DMS53 (cell line): ENCODE measurements around the gene OR2J3.
A peak's percentile ranks its signal among the peaks of the same experiment; 100 is the strongest.
"Not testable (repeated sequence)": the region's sequence is repeated elsewhere in the genome, so short reads cannot be mapped to it uniquely, and the experiment has no call there.

Experiments used
- DNase-seq: peaks from one replicate; lab custom pipeline; 2025; lab: John Stamatoyannopoulos, UW

The OR2J3 gene

DNA sequence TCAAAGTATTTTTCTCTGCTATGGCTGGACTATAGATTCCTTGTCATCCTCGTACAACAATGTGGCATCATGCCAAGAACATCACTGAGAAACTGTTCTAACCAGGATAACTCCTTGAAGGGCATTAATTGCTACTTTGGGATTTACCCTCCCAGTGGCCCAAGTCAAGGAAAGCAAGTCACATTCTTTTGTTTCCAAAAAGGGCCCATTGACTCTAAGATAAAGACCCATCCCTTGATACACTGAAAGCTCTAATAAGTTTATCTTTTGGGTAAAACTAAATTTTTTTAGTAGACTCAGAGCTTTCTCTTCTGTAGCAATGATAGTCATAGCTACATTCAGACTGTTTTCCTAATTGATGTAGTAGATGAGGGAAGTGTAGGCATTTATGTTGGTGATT is at the start of gene OR2J3:
Gene OR2J3, plus strand, starts transcription at position 301 of the 400 bp plus-strand sequence. CDS start 3,833 bp downstream, outside the sequence.
- no peak for DNase-seq

DNA sequence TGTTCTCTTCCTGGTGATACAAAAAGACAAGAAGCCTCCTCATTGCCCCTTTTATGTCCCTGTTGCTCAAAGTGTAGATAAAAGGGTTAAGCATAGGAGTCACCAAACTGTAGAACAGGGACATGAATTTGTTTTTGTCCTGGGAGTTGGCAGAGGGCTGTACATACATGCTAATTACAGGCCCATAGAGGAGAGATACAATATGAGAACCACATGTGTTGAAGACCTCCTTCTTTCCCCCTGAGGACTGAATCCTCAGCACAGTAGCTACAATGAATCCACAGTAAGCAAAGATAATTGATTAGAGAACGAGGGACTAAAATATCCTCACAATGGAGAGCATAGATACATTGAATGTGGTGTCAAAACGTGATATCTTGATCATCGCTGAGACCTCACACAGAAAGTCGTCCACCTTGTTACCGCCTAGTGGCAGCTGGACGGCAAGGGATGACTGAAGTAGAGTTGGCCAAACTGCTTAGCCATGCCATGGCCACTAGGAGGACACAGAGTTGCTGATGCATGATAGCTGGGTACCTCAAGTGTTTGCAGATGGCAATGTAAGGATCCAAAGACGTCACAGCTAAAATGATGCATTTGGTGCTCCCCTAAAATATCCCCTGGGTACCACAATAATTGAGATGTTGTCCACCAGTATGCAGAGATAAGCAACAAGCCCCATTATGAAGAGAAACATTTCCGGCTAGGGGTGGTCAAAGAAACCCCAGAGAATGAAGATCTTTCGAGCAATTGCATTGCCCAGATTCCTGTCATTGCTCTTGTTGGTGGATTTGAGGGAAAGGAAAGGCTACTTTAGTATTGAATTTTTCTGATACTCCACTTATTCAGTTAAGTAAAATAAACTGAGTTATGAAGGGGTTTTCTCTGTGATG is 35.8 kb upstream of the OR2J3 start:
- peak; percentile 81 for DNase-seq

DNA sequence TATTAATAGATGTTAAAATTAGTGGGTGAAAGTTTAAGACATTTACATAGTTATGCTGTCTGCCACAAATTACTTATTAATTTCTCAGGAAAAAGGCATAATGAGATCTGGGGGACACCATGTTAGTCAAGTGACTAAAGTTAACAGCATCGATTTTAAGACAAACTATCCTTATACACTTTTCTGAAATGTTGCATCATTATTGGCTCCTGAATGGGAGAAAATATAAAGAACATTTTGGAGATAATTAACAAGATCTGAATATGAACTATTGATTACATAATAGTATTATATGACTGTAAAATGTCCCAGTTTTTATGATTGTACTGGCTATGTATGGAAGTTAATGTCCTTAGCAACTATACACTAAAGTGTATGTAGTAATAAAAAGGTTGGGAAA is 28.7 kb upstream of the OR2J3 start:
- DNase-seq = no peak

DNA sequence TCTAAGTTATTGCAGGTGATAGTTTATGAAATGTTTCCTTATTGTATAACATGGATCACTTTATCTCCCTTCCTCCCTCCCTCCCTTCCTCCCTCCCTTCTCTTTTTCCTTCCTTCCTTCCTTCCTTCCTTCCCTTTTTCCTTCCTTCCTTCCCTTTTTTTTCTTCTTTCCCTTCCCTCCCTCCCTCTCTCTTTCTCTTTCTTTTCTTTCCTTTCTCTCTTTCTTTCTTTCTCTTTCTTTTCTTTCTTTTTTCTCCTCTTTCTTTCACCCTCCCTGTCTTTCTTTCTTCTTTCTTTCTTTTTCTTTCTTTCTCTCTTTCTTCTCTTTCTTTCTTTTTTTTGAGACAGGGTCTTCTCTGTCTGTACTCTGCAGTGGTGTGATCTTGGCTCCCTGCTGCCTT is 26.5 kb upstream of the OR2J3 start:
- DNase-seq = no peak

DNA sequence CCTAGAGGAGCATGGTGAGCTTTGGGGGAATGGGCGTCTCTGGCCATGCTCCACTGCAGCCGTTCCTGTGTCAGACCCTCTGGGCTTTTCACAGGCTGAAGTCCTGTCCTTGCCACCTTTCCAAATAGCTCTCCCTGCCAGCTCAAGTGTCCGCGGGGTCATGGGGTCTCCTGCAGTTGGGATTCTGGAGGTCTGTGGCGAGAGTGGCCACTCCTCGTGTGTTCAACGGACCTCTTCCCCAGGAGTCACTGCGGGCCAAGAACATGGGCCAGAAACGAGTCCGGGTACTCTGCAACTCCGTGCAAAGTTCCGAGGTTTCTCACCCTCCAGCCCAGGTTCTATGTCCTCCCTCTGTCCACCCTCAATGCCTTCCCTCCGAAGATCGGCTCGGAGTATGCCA is 25.4 kb upstream of the OR2J3 start:
- no peak for DNase-seq

DNA sequence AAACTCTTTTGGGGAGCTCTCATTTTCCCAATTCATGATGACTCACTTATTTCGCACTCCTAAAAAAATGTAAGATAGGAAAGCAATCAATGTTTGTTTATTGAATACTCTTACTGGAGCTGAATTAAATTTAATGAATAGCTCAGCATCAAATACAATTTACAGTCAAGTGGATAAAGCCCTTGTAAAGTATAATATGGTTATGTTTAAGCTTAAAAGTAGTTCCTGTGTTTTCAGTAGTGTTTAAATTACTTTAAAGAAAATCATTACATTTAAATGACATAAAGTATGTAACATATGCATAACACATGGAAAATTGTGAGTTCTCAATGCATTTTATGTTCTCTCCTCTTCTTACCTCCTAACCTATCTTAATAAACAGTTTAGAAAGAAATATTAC is 20.6 kb upstream of the OR2J3 start, which contains the start of gene OR2B3:
Gene OR2B3, minus strand, starts transcription at position 101 of the 400 bp plus-strand sequence. Its CDS starts 65 bp downstream, at position 36.
- no peak for DNase-seq

DNA sequence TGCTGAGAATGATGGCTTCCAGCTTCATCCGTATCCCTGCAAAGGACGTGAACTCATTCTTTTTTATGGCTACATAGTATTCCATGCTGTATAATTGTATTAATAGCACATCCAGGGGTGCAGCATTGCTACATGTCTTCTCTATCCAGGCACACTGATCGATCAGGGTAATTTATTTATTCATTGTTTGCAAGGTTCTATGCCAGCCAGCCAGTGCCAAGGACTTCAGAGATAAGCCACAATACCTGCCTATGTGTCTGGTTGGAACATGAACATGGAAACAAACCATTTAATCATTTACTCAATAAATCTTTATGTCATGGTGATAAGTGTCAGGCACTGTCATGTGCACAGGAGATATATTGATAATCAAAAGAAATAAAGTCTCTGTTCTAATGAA is 14.9 kb upstream of the OR2J3 start:
- DNase-seq = no peak

DNA sequence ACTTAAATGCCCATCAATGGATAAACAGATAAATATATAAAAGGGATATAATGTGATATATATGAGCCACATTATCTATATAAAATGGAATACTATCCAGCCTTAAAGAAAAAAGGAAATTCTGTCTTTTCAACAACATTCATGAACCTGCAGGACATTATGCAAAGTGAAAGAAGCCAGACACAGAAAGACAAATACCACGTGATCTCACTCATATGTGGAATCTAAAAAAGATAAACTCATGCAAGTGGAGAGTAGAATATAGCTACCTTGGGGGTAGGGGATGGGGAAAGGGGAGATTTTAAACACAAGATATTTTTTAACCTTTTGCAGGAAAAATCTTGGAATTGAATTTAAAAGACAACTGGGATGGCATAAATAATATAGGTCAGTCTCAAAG is 10.1 kb upstream of the OR2J3 start:
- DNase-seq = no peak

DNA sequence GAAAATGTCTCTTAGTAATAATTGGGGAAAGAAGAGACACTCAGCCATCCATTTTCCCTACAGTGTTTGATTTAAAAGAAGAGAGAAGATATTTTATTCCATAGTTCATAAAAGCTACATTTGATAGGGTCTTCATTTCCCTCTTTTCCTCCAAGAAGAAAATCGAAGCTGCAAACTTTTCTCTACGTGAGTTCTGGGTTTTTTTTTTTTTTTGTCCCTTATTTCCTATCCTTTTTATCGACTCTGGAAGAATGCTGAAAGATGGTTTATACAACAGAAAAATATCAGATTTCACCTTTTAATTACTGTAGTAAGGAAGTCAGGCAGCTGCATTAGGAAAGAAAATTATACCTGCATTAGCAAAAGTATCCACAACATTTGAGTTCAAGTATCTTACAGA is 8.7 kb upstream of the OR2J3 start, which contains the start of gene OR2J1:
Gene OR2J1, plus strand, starts transcription at position 301 of the 400 bp plus-strand sequence. CDS start 1,453 bp downstream, outside the sequence.
- no peak for DNase-seq

DNA sequence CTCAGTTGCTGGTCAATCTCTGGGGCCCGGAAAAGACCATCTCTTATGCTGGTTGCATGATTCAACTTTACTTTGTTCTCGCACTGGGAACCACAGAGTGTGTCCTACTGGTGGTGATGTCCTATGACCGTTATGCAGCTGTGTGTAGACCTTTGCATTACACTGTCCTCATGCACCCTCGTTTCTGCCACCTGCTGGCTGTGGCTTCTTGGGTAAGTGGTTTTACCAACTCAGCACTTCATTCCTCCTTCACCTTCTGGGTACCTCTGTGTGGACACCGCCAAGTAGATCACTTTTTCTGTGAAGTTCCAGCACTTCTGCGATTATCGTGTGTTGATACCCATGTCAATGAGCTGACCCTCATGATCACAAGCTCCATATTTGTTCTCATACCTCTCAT is 4.3 kb downstream of the OR2J3 start:
- peak; percentile 8 for DNase-seq

DNA sequence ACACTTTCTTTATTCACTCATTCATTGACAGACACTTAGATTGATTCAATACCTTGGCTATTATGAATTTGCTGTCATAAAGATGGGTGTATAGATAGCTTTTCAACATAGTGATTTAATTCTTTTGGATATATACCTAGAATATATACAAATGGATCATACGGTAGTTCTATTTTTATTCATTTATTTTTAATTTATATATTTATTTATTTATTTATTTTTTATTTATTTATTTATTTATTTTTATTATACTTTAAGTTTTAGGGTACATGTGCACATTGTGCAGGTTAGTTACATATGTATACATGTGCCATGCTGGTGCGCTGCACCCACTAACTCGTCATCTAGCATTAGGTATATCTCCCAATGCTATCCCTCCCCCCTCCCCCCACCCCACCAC is 7.1 kb downstream of the OR2J3 start:
- not testable (repeated sequence) for DNase-seq

DNA sequence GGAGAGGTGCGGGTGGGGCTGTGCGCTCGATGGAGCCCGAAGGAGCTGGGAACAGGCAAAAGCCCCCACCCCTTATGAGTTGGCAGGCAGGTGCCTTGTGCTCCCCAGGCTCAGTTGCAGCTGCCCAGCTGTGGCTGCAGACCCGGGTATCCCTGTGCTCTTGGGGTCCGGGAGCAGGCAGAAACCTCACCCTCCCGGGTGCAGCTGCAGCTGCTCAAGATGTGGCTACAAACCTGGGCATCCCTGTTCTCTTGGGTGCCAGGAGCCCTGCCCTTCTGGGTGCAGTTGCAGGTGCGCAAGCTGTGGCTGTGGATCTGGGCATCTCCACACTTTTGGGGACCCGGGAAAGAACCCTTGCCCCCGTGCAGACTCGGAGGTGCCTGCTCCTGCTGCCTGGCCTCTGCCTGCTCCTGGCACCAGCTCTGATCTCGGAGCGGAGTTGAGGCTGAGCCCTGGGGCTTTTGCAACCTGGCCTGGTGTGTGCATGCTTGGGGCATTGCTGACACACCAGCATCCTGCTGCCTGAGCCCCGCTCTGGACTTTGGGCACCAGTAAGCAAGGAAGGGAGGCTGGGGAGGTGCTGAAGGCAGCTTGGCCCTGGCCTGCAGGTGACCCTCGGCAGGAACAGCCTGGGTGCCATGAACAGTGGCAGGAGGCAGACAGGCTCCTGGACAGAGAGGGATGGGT is 21.6 kb downstream of the OR2J3 start:
- no peak for DNase-seq

DNA sequence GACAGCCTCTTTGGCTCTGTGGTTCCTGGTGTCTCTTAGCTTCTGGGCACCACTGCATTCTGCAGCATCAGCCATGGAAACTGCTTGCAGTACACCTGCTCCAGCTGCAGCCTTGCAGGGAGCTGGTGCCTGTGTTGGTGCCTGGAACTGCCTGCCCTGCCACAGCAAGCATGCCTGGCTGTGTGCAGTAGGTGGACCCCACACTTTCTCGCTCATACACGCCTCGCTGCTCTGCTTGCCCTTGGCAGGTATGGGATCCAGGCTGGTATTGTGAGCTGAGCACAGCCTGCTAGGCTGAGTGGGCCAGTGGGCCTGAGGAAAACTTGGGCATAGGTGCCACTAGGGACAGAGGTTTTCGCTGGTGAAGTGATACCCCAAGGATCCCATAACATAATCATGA is 22.8 kb downstream of the OR2J3 start:
- no peak for DNase-seq

DNA sequence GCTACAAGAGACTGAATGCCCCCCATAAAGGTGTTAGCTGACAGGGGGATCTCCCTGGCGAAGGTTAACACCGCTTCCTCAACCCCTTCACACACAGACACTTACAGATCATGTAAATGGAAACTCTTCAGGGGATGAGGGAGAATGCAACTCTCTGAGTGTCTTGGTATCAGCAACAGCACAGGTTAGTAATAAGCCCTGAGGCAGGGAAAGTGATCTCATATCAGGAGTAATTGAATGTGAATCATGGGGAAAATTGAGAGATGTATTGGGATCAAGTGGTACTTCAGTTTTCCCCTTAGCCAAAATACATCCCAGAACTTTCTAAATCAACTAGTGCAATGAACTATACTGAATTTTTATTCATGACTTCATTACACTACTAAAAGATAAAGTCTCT is 23.8 kb downstream of the OR2J3 start:
- no peak for DNase-seq

DNA sequence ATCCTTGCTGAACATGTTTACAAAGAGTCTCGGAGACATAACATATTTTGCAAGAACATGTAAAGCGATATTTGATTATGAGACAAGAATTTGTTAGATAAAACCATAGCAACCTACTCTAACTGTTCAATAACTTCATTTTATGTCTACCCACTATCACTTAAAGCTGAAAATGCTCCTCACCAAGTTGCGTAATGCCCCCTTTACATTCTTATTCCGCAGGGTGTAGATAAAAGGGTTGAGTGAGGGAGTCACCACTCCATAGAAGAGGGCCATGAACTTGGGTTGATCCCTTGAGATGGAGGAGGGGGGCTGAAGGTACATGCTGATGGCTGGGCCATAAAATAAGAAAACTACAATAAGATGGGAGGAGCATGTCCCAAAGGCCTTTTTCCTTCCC is 29.9 kb downstream of the OR2J3 start:
- DNase-seq = no peak

DNA sequence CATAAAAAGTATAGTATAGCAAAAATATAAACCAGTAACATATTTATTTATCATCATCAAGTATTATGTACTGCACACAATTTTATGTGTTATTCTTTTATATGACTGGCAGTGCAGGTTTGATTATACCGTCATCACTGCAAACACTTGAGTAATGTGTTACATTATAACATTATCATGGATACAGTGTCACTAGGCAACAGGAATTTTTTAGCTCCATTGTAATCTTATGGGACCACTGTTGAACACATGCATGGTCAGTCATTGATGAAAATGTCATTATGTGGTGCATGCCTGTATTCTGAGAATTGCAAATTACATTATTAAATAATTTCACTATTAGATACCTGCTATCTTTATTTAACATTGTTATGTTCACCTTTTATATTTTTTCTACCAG is 33.7 kb downstream of the OR2J3 start:
- peak; percentile 6 for DNase-seq

DNA sequence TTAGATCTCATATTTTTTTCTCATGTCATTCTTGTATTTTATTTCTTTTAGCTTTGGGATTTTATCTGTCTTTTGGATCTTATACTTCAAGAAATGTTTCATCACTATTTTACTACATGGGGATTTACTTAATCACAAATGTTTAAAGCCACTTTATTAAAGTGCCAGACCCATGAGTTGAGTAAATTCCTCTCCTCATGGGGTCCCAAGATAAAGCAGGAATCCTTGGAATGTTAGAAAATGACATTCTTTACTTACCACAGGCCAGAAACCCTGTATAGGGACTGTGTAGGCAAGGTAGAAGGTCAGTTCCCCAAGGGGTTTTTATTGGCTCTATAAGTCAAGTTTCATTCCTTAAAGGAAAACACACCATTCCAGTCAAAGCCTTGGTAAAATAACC is 34.5 kb downstream of the OR2J3 start:
- no peak for DNase-seq

DNA sequence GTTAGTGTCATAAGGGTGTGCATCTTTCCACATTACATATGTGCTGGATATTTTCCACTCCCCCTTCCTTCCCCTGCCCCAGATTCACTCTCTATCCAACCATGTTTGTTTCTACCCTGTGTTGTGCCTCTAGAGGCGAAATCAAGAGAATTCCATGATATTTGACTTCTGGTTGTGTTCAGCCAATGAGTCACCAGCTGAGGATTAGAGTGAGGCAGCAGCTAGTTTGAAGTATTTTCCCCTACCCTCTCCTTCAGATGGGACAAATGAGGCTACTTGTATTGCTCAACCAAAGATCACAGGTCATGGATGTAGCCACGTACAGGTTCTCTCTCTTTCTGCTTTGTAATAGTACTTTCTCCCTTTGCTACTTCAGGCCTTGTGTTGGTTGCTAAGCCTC is 38.3 kb downstream of the OR2J3 start:
- DNase-seq = no peak

DNA sequence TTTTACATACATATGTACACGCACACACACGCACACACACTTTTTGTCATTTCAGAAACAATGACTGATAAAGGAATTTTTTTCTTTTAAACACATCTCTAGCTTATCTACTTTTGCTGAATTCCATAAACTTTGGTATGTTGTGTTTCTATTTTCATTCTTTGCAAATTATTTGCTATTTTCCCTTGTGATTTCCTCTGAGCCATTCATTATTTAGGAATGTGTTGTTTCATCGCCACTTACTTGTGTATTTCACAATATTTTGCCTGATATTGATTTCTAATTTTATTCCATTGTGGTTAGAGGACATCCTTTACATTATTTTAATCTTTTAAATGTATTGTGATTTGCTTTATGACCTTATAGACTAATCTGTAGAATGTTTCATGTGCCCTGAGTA is 39.2 kb downstream of the OR2J3 start:
- DNase-seq = no peak

DNA sequence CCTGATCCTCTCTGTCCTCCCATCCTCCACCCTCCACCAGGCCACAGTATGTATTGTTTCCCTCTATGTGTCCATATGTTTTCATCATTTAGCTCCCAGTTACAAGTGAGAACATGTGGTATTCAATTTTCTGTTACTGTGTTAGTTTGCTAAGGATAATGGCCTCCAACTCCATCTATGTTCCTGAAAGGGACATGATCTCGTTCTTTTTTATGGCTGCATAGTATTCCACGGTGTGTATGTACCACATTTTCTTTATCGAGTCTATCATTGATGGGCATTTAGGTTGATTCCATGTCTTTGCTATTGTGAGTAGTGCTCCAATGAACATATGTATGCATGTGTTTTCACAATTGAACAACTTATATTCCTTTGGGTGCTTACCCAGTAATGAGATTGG is 41.6 kb downstream of the OR2J3 start:
- DNase-seq = not testable (repeated sequence)

DNA sequence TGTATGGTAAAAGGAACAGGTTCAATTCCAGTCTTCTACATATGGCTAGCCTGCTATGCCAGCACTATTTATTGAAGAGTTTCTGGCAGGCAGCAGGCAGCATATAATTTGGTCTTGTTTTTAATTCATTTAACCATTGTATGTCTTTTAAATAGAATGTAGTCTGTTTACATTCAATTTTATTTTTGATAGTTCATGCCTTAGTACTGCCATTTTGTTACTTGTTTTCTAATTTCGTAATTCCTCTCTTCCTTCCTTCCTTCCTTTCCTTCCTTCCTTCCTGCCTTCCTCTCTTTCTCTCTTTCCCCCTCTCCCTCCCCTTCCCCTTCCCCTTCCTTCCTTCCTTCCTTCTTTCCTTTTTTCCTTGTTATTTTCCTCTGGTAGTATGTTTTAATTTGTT is 45.2 kb downstream of the OR2J3 start:
- no peak for DNase-seq

DNA sequence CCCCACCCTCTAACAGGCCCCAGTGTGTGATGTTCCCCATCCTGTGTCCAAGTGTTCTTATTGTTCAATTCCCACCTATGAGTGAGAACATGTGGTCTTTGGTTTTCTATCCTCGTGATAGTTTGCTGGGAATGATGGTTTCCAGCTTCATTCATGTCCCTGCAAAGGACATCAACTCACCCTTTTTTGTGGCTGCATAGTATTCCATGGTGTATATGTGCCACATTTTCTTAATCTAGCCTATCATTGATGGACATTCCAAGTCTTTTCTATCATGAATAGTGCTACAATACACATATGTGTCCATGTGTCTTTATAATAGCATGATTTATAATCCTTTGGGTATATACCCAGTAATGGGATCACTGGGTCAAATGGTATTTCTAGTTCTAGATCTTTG is 47.3 kb downstream of the OR2J3 start:
- DNase-seq = not testable (repeated sequence)

DNA sequence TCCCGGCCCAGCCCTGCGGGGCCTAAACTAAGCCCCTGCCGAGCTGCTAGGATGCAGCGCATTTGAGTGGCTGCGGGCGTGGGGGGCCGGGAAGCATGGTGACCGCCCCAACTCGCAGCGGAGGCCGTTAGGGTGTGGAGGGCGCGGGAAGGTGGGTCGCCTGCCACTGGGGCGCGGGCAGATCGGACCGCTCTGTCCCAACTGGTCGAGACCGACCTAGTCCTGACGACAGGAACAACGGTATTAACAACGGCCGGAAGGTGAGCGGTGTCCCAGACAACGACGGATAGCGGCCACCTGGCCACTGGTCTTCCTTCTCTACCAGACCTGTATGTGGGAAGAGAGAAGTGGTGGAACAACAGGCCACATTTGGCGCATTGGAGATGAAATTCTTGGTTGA is 52.1 kb downstream of the OR2J3 start:
- DNase-seq = not testable (repeated sequence)
